CD4-positive, alpha-beta T cell treated with Interleukin-6 for 4 hours (primary cell): ENCODE results near the gene STON1.
"Not testable (repeated sequence)": the region's sequence is repeated elsewhere in the genome, so short reads cannot be mapped to it uniquely, and the experiment has no call there.

ENCODE experiments used
- DNase-seq: peaks from one replicate; pipeline ENCODE4 v3.0.0-alpha.2; 2020; ENCODE audit warnings: mixed read lengths

The STON1 gene

GRCh38 chr2:48578313-48578712 is 48.4 kb downstream of the STON1 start:
- no peak for DNase-seq

GRCh38 chr2:48583961-48584360 is 54.0 kb downstream of the STON1 start:
- DNase-seq: no peak

GRCh38 chr2:48584551-48584950 is 54.6 kb downstream of the STON1 start:
- no peak for DNase-seq

GRCh38 chr2:48586433-48586832 is 56.5 kb downstream of the STON1 start:
- DNase-seq: no peak

GRCh38 chr2:48587560-48587959 is 57.6 kb downstream of the STON1 start:
- DNase-seq: no peak

GRCh38 chr2:48587961-48588360 is 58.0 kb downstream of the STON1 start:
- DNase-seq: no peak

- DNase-seq: no peak
Measured at GRCh38 chr2:48588745-48589144, 58.8 kb downstream of the STON1 start.

GRCh38 chr2:48589170-48589767 is 59.3 kb downstream of the STON1 start:
- DNase-seq: no peak

- DNase-seq: no peak
Measured at GRCh38 chr2:48590017-48590416, 60.1 kb downstream of the STON1 start.

GRCh38 chr2:48592067-48592466 is 62.1 kb downstream of the STON1 start:
- no peak for DNase-seq

GRCh38 chr2:48596751-48597150 is 66.8 kb downstream of the STON1 start:
- not testable (repeated sequence) for DNase-seq

GRCh38 chr2:48597492-48597891 is 67.5 kb downstream of the STON1 start:
- DNase-seq: no peak

GRCh38 chr2:48600204-48600813 is 70.4 kb downstream of the STON1 start:
- no peak for DNase-seq

- DNase-seq: no peak
Measured at GRCh38 chr2:48600917-48601316, 71.0 kb downstream of the STON1 start.

- peak; percentile 18 for DNase-seq
Measured at GRCh38 chr2:48601349-48601748, 71.4 kb downstream of the STON1 start.

GRCh38 chr2:48605482-48606175 is 75.7 kb downstream of the STON1 start:
- no peak for DNase-seq

- DNase-seq: no peak
Measured at GRCh38 chr2:48607307-48608014, 77.5 kb downstream of the STON1 start.

GRCh38 chr2:48613211-48613610 is 83.3 kb downstream of the STON1 start:
- no peak for DNase-seq

- not testable (repeated sequence) for DNase-seq
Measured at GRCh38 chr2:48614581-48614980, 84.6 kb downstream of the STON1 start.

- DNase-seq: no peak
Measured at GRCh38 chr2:48617618-48618017, 87.7 kb downstream of the STON1 start, which contains the start of gene GTF2A1L. GTF2A1L (plus strand) TSS chr2:48617856; CDS start chr2:48617875, 19 bp downstream.

- no peak for DNase-seq
Measured at GRCh38 chr2:48619526-48619925, 89.6 kb downstream of the STON1 start.

- DNase-seq: no peak
Measured at GRCh38 chr2:48620604-48621003, 90.7 kb downstream of the STON1 start.

- DNase-seq: not testable (repeated sequence)
Measured at GRCh38 chr2:48622691-48623090, 92.7 kb downstream of the STON1 start.

GRCh38 chr2:48624696-48625095 is 94.7 kb downstream of the STON1 start:
- DNase-seq: no peak
